Vagina (tissue), 2 donors: ENCODE data around the gene TRIM37. TPM values are rescaled to one million over a fixed set of nuclear protein-coding genes. Genes with fewer than 3 reads are reported as not detected.
A peak's percentile ranks its signal among the peaks of the same experiment; 100 is the strongest.

Experiments
- DNase-seq, 2 donors: peaks; one replicate each; pipeline ENCODE4 v3.0.0-alpha.2; 2017; ENCODE audit errors: extremely low spot score in 2 of 2
- H3K27ac ChIP-seq: fragments of 200-600 bp; sonication (generic); one replicate; pipeline ENCODE4 v1.5.1; 2019
- H3K27me3 ChIP-seq: fragments of 200-600 bp; sonication (generic); one replicate; pipeline ENCODE4 v1.5.1; 2019
- H3K36me3 ChIP-seq, 2 donors: fragments of 200-600 bp; sonication (generic); one replicate each; pipeline ENCODE4 v1.5.1; 2017 to 2019
- H3K4me1 ChIP-seq: fragments of 200-600 bp; sonication (generic); one replicate; pipeline ENCODE4 v1.5.1; 2019
- H3K4me3 ChIP-seq, 2 donors: fragments of 200-600 bp; sonication (generic); 1 replicate in 1 of 2; 2 replicates in 1 of 2; pipeline ENCODE4 v1.5.1; 2016 to 2019
- H3K9me3 ChIP-seq: fragments of 200-600 bp; sonication (generic); one replicate; pipeline ENCODE4 v1.5.1; 2019
- POLR2A ChIP-seq, 2 donors: fragments of 450-650 bp; IDR thresholded peaks; one replicate each; pipeline ENCODE4 v1.6.1; 2017; ENCODE audit warnings: antibody characterized with exemption in 2 of 2, mild to moderate bottlenecking in 2 of 2, moderate library complexity in 2 of 2
- POLR2AphosphoS5 ChIP-seq, 2 donors: sonication (generic); formaldehyde crosslinking; IDR thresholded peaks; one replicate each; pipeline ENCODE4 v1.9.0; 2017; ENCODE audit warnings: antibody characterized with exemption in 2 of 2, mild to moderate bottlenecking in 2 of 2, low read depth in 1 of 2; ENCODE audit not compliant: insufficient read depth in 1 of 2
- intact Hi-C: fragments of 100-400 bp; cut with DNase I; formaldehyde crosslinking; loops from one replicate; pipeline ENCODE4 v1.15.1; 2023
- total RNA-seq: library from RNA; depleted of rRNA; stranded (reverse); fragments of >200 nt; gene quantifications from one replicate; pipeline ENCODE4 v1.2.3, GENCODE V29; 2016
- TF ChIP-seq, protein P1 (sequence below), 3 experiments: fragments of 450-650 bp in 2 of 3; fragments of 200-600 bp in 1 of 3; sonication (generic) in 1 of 3; IDR thresholded peaks; one replicate each; pipeline ENCODE4 v1.5.1; 2017 to 2019; ENCODE audit warnings: antibody characterized with exemption in 3 of 3, mild to moderate bottlenecking in 2 of 3, moderate library complexity in 2 of 3

TRIM37 gene
- total RNA-seq, 1 donor from 2014 or later = 20.4 TPM

DNA sequence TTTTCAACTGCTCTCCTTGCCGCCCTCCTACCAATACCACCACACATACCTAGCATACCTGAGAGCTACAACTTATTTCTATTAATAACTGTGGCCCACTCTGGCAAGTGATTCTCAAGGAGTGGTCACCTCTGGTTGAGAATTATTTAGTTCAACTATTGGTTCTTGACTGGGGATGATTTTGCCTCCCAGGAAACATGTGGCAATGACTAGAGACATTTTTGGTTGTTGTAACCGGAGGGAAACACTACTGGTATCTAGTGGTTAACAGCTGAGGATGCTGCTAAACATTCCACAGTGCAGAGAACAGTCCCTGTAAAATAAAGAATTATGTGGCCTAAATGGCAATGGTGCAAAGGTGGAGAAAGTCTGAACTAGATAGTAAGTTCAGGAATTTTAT lies 96.7 kb downstream of the TRIM37 start:
- Histone ChIP-seq H3K27ac (no peak overlapping the region), H3K9me3 (no peaks in the 10 kb centered on the region), H3K4me1 (no peaks in the 10 kb centered on the region), H3K27me3 (no peaks in the 10 kb centered on the region), H3K4me3 (no peak overlapping the region), H3K36me3 (peaks cover 0 to 5% of the 10 kb centered on the region in 2 donors)
- intact Hi-C loops = loop anchor here (2.0 kb wide), 1 partner anchor 489 kb away; no protein-coding TSS in a partner anchor
- TF ChIP-seq, protein P1, sequence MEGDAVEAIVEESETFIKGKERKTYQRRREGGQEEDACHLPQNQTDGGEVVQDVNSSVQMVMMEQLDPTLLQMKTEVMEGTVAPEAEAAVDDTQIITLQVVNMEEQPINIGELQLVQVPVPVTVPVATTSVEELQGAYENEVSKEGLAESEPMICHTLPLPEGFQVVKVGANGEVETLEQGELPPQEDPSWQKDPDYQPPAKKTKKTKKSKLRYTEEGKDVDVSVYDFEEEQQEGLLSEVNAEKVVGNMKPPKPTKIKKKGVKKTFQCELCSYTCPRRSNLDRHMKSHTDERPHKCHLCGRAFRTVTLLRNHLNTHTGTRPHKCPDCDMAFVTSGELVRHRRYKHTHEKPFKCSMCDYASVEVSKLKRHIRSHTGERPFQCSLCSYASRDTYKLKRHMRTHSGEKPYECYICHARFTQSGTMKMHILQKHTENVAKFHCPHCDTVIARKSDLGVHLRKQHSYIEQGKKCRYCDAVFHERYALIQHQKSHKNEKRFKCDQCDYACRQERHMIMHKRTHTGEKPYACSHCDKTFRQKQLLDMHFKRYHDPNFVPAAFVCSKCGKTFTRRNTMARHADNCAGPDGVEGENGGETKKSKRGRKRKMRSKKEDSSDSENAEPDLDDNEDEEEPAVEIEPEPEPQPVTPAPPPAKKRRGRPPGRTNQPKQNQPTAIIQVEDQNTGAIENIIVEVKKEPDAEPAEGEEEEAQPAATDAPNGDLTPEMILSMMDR (IDR thresholded peaks at IDR 0.05) = no peak
- no peak for DNase-seq

DNA sequence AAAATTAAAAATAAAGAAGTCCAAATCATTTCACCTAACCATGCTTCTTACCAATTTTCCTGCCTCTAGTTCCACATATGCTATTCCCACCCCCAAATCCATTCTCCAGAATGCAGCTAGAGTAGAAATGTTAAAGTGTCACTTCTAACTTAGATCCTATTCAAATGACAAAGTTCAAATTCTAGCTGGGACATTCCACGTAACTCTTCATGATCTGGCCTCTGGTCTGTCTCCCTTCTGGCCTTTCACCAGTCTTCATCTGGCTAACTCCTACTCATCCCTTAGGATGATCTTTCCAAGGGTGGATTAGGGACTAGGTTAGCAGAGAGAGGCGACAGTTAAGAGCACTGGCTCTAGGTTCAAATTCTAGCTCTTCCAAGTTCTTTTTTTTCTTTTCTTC lies 97.9 kb downstream of the TRIM37 start:
- Histone ChIP-seq H3K36me3 (peaks cover 0 to 5% of the 10 kb centered on the region in 2 donors), H3K4me3 (no peak overlapping the region), H3K27me3 (no peaks in the 10 kb centered on the region), H3K27ac (no peak overlapping the region), H3K4me1 (no peaks in the 10 kb centered on the region), H3K9me3 (no peaks in the 10 kb centered on the region)
- intact Hi-C loops = loop anchor here (10.0 kb wide), 1 partner anchor 294 kb away; no protein-coding TSS in a partner anchor
- TF ChIP-seq POLR2A (IDR thresholded peaks at IDR 0.05) = no peak
- no peak for TF ChIP-seq POLR2AphosphoS5 (IDR thresholded peaks at IDR 0.05; ENCODE audit: insufficient read depth in 1 of 2, low read depth in 1 of 2)
- TF ChIP-seq, protein P1 (IDR thresholded peaks at IDR 0.05) = no peak
- no peak for DNase-seq

DNA sequence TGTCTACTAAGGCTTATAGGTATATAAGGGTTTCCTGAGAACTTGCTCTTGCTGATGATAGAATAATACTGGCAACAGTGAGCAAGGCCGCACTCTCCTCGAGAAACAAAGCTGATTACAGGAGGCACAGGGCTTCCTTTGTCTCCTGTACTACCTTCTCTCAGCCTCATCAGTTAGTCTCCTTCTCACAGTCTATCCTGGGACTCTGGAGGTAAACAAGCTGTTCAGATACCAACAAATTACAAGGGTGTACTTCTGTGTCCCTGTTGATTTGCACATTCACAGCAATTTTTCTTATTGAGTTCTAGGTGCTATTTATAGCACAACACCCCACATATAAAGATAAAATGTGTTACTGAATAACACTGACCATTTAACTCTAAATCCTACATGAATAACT lies 98.7 kb downstream of the TRIM37 start:
- Histone ChIP-seq H3K27ac (no peak overlapping the region), H3K9me3 (no peaks in the 10 kb centered on the region), H3K4me3 (no peak overlapping the region), H3K36me3 (peaks cover 0 to 3% of the 10 kb centered on the region in 2 donors), H3K27me3 (no peaks in the 10 kb centered on the region), H3K4me1 (no peaks in the 10 kb centered on the region)
- DNase-seq = no peak
- TF ChIP-seq POLR2AphosphoS5 (IDR thresholded peaks at IDR 0.05; ENCODE audit: insufficient read depth in 1 of 2, low read depth in 1 of 2) (no peak), POLR2A (IDR thresholded peaks at IDR 0.05) (no peak)
- TF ChIP-seq, protein P1 (IDR thresholded peaks at IDR 0.05) = no peak
- intact Hi-C loops = loop anchor here (10.0 kb wide), 1 partner anchor 293 kb away; no protein-coding TSS in a partner anchor

DNA sequence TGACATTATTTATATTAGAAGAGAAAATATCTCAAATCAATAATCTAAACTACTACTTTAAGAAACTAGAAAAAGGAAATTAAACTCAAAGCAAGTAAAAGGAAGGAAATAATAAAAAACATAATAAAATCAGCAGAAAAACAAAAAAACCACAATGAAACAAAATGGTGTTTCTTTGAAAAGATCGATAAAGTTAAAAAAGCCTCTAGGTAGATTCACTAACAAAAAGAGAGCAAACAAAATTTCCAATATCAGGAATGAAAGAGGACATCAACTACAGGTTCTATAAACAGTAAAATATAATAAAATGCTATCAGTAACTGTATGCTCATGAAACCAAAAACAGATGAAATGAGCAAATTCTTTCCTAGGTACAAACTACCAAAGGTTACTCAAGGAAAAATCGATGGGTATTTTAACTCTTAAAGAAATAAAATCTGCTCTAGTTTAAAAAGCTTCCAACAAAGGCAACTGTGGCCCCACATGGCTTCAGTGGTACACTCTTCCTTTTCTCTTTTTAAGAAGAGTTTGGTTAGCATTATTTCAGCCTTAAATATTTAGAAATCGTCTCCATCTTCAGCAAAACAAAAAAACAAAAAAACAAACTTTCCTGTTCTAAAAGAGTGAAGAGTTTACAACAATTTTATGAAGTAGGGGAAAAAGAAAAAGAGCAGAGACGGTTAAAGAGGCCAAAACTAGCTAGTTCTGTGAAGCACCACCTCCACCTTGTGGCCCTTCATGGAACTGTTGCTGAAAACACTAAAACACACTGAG lies 102.2 kb downstream of the TRIM37 start:
- no peaks in the 10 kb centered on the region for H3K27me3 ChIP-seq
- DNase-seq = no peak
- H3K4me1 ChIP-seq = no peaks in the 10 kb centered on the region
- H3K4me3 ChIP-seq = no peak overlapping the region
- peaks cover 0 to 5% of the 10 kb centered on the region in 2 donors for H3K36me3 ChIP-seq
- H3K27ac ChIP-seq = no peak overlapping the region
- H3K9me3 ChIP-seq = no peaks in the 10 kb centered on the region
- TF ChIP-seq, protein P1 (IDR thresholded peaks at IDR 0.05) = peak; percentile 67 to 94 (median 91)
- TF ChIP-seq POLR2AphosphoS5 (IDR thresholded peaks at IDR 0.05; ENCODE audit: insufficient read depth in 1 of 2, low read depth in 1 of 2) (peak in 1 of 2 donors; percentile 13), POLR2A (IDR thresholded peaks at IDR 0.05) (no peak)
- intact Hi-C loops = loop anchor here (10.0 kb wide), 1 partner anchor 290 kb away; no protein-coding TSS in a partner anchor

DNA sequence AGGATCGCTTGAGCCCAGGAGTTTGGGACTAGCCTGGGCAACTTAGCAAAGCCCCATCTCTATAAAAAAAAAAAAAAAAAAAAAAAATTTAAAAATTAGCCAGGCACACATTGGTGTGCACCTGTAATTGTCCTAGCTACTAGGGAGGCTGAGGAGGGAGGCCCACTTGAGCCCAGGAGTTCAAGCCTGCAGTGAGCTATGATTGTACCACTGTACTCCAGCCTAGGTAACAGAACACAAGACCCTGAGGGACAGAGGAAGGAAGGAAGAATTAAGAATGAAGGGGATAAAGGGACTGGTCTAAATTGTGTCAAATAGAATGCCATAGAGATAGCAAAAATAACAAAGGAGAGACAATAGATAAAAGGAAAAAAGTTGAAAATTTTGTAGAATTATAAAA lies 102.8 kb downstream of the TRIM37 start:
- H3K9me3 ChIP-seq = no peaks in the 10 kb centered on the region
- no peak overlapping the region for H3K27ac ChIP-seq
- no peak for TF ChIP-seq POLR2A (IDR thresholded peaks at IDR 0.05)
- TF ChIP-seq POLR2AphosphoS5 (IDR thresholded peaks at IDR 0.05; ENCODE audit: insufficient read depth in 1 of 2, low read depth in 1 of 2) = no peak
- TF ChIP-seq, protein P1 (IDR thresholded peaks at IDR 0.05) = no peak
- intact Hi-C loops = loop anchor here (10.0 kb wide), 1 partner anchor 289 kb away; no protein-coding TSS in a partner anchor
- no peak for DNase-seq
- H3K27me3 ChIP-seq = no peaks in the 10 kb centered on the region
- no peaks in the 10 kb centered on the region for H3K4me1 ChIP-seq
- H3K36me3 ChIP-seq = peaks cover 0 to 9% of the 10 kb centered on the region in 2 donors
- H3K4me3 ChIP-seq = no peak overlapping the region
